AG10803 (cell line): ENCODE measurements around the gene TTC24.

ENCODE experiments used
- DNase-seq: peaks from one replicate; pipeline ENCODE4 v3.0.0; 2010; ENCODE audit warnings: low read depth
- H3K4me3 ChIP-seq: 2 replicates; pipeline ENCODE4 v1.5.1; 2011; ENCODE audit warnings: mild to moderate bottlenecking, low read length, control low read depth
- CTCF ChIP-seq: conservative IDR thresholded peaks from 2 replicates; pipeline ENCODE4 v1.5.1; 2011; ENCODE audit warnings: mild to moderate bottlenecking, low read length, control low read depth, inconsistent platforms

TTC24 gene

GRCh38 chr1:156538711-156539440 is 40.6 kb upstream of the TTC24 start:
- no peak overlapping the region for H3K4me3 ChIP-seq
- TF ChIP-seq CTCF, result no peak
- no peak for DNase-seq

- TF ChIP-seq CTCF, result no peak
- H3K4me3 ChIP-seq, result no peak overlapping the region
- DNase-seq, result no peak
These were observed 39.6 kb upstream of the TTC24 start for GRCh38 chr1:156539818-156540355.

- H3K4me3 ChIP-seq, result no peak overlapping the region
- TF ChIP-seq CTCF, result no peak
- DNase-seq, result peak; percentile 20
These were observed 38.6 kb upstream of the TTC24 start for GRCh38 chr1:156540955-156541354.

- no peak for DNase-seq
- TF ChIP-seq CTCF, result no peak
- no peak overlapping the region for H3K4me3 ChIP-seq
These were observed 36.5 kb upstream of the TTC24 start for GRCh38 chr1:156543066-156543465.

GRCh38 chr1:156544592-156545102 is 34.9 kb upstream of the TTC24 start:
- no peak for DNase-seq
- H3K4me3 ChIP-seq, result no peak overlapping the region
- TF ChIP-seq CTCF, result no peak

GRCh38 chr1:156546267-156546666 is 33.3 kb upstream of the TTC24 start:
- no peak for DNase-seq
- H3K4me3 ChIP-seq, result no peak overlapping the region
- TF ChIP-seq CTCF, result no peak

GRCh38 chr1:156547434-156547833 is 32.1 kb upstream of the TTC24 start:
- H3K4me3 ChIP-seq, result no peak overlapping the region
- DNase-seq, result no peak
- TF ChIP-seq CTCF, result no peak
